Measurements from ENCODE around the gene PLCG1. TPM values are rescaled to one million over a fixed set of nuclear protein-coding genes. Genes with fewer than 3 reads are reported as not detected.

PLCG1 gene
- total and polyA plus RNA-seq, 9 of the 15 experiments (the other 6 are each of a cell fraction or from before 2014, with no cell fraction given), result 1.7 to 67.0 (median 34.8) TPM

DNA sequence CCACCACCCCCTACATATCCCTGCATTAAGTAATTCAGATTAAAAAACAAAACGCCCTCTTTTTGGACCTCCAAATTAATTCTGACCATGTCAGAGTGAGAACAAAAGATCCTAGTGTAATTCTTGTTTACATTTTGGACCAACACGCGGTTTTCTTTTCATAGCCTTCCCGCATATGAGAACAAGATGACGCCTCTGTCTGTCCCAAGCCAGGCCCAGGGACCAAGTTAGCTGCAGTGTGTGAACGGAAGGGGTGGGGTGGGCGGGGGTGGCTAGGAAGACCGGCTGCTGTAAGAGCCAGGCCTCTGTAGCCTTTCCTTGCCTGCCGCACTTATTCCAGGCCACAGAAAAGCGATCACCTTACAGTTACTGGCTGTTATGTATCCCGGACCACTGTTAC lies 68.0 kb downstream of the PLCG1 start:
- FAIRE-seq (no peak), ATAC-seq (no peak), DNase-seq (ENCODE audit: extremely low read depth in 1 of 4, low spot score in 3 of 4) (no peak)
- Histone ChIP-seq H3K9me3 (replicated peaks; ENCODE audit: control insufficient read depth, insufficient read depth, low read depth, low read length) (no peaks in the 10 kb centered on the region), H3K4me2 (ENCODE audit: insufficient read depth, low read length) (no peak overlapping the region), H3K27me3 (ENCODE audit: control insufficient read depth in 2 of 2, insufficient read depth in 2 of 2, low read length in 2 of 2) (no peaks in the 10 kb centered on the region), H3K79me2 (ENCODE audit: control insufficient read depth, insufficient read depth, low read length) (no peaks in the 10 kb centered on the region), H3K27ac (ENCODE audit: extremely low read depth, low read depth, low read length) (no peak overlapping the region), H3K9ac (ENCODE audit: insufficient read depth in 1 of 2, low read depth in 2 of 2, low read length in 2 of 2) (no peak overlapping the region), H3K4me1 (replicated peaks in 1 of 2; ENCODE audit: control insufficient read depth in 2 of 2, insufficient read depth in 2 of 2, low read length in 2 of 2) (no peaks in the 10 kb centered on the region), H3K36me3 (ENCODE audit: control insufficient read depth, insufficient read depth, low read length) (peaks cover 10% of the 10 kb centered on the region; the same call in 1 of the 3 replicates), H3K4me3 (no peak overlapping the region), H3K9me1 (ENCODE audit: control insufficient read depth, insufficient read depth, low read length) (no peaks in the 10 kb centered on the region), H2AFZ (ENCODE audit: low read depth, low read length) (no peak overlapping the region), H4K20me1 (replicated peaks; ENCODE audit: control insufficient read depth, insufficient read depth, low read length) (no peaks in the 10 kb centered on the region)
- ChIA-PET CTCF (ENCODE audit: low intra/inter-chr PET ratio) (no interaction called here), POLR2A (interaction anchor here (0.7 kb wide), 1 partner anchor 68 kb away, joined by 3 read pairs; no protein-coding TSS in a partner anchor)
- WGBS (ENCODE audit: insufficient coverage, low coverage, missing lambda C conversion rate), result 65% methylated on average over 9 of the region's 11 CpGs
- intact Hi-C loops (cut with micrococcal nuclease), result no loop called here
- in situ Hi-C loops (cut with MboI), result no loop called here
- BruUV-seq (replicated peaks), result no TSS peak
- TF ChIP-seq, protein P1, sequence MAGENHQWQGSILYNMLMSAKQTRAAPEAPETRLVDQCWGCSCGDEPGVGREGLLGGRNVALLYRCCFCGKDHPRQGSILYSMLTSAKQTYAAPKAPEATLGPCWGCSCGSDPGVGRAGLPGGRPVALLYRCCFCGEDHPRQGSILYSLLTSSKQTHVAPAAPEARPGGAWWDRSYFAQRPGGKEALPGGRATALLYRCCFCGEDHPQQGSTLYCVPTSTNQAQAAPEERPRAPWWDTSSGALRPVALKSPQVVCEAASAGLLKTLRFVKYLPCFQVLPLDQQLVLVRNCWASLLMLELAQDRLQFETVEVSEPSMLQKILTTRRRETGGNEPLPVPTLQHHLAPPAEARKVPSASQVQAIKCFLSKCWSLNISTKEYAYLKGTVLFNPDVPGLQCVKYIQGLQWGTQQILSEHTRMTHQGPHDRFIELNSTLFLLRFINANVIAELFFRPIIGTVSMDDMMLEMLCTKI (IDR thresholded peaks at IDR 0.05; ENCODE audit: partially characterized antibody), result no peak
- no peak for TF ChIP-seq MYNN (IDR thresholded peaks at IDR 0.05)
- no peak for TF ChIP-seq MYNN (CRISPR knock-in tag; IDR thresholded peaks at IDR 0.05)
- TF ChIP-seq, protein P2, sequence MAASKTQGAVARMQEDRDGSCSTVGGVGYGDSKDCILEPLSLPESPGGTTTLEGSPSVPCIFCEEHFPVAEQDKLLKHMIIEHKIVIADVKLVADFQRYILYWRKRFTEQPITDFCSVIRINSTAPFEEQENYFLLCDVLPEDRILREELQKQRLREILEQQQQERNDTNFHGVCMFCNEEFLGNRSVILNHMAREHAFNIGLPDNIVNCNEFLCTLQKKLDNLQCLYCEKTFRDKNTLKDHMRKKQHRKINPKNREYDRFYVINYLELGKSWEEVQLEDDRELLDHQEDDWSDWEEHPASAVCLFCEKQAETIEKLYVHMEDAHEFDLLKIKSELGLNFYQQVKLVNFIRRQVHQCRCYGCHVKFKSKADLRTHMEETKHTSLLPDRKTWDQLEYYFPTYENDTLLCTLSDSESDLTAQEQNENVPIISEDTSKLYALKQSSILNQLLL (CRISPR knock-in tag; IDR thresholded peaks at IDR 0.05; ENCODE audit: borderline replicate concordance), result no peak
- TF ChIP-seq, protein P3, sequence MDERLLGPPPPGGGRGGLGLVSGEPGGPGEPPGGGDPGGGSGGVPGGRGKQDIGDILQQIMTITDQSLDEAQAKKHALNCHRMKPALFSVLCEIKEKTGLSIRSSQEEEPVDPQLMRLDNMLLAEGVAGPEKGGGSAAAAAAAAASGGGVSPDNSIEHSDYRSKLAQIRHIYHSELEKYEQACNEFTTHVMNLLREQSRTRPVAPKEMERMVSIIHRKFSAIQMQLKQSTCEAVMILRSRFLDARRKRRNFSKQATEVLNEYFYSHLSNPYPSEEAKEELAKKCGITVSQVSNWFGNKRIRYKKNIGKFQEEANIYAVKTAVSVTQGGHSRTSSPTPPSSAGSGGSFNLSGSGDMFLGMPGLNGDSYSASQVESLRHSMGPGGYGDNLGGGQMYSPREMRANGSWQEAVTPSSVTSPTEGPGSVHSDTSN (CRISPR knock-in tag; IDR thresholded peaks at IDR 0.05; ENCODE audit: low read depth), result no peak
- TF ChIP-seq, protein P3 (tag; conservative IDR thresholded peaks at IDR 0.05; ENCODE audit: low read depth), result no peak
- TF ChIP-seq ZNF232 (CRISPR knock-in tag; IDR thresholded peaks at IDR 0.05), result no peak
- no peak for TF ChIP-seq MAFK (IDR thresholded peaks at IDR 0.05; ENCODE audit: low read length)
- TF ChIP-seq, protein P4, sequence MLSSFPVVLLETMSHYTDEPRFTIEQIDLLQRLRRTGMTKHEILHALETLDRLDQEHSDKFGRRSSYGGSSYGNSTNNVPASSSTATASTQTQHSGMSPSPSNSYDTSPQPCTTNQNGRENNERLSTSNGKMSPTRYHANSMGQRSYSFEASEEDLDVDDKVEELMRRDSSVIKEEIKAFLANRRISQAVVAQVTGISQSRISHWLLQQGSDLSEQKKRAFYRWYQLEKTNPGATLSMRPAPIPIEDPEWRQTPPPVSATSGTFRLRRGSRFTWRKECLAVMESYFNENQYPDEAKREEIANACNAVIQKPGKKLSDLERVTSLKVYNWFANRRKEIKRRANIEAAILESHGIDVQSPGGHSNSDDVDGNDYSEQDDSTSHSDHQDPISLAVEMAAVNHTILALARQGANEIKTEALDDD (IDR thresholded peaks at IDR 0.05), result no peak
- TF ChIP-seq, protein P5, sequence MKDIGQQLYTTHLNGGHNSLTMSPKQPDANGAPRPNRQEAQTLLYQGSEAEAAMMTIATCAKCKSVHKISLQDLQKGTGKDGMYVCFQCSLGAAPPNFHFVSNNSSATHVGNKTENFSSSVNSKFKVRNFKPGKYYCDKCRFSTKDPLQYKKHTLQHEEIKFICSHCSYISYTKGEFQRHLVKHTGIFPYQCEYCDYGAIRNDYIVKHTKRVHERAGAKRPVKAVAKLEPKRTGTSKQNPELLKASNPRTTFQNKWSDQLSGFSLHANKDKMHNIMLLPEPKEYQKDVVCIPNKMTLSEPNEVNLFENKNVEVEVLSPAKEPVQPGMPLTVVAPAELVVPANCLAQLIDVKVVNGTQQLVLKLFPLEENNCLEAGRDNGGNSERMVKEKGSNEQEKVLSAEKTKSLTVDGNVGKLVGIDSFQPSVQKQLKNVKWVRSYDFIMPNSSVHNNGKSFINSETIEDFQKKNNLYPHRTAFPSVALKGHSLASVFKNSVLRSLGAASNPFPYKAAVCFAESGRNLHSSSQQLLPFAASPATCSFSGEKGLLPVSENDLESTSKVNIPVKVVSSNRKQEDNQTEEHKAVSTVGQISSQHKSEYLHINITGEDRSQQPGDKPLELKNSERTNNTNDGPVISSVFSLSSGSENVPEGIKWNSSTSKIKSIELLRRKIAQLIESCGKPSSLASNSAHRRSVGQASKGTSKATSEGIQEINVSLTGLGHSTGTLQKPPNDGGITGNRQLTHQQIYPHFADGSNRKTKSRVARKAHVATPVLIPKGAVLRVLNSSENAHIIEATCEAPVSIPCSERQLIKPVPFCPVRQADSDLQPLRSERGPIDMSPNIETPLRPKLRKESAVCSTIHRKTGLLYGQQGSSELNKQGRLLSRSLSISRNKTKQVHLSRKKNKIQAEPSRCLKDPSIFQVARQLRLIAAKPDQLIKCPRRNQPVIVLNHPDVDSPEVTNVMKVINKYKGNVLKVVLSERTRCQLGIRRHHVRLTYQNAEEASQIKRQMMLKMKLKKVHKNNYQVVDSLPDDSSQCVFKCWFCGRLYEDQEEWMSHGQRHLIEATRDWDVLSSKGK (CRISPR knock-in tag; IDR thresholded peaks at IDR 0.05), result no peak
- TF ChIP-seq, protein P6, sequence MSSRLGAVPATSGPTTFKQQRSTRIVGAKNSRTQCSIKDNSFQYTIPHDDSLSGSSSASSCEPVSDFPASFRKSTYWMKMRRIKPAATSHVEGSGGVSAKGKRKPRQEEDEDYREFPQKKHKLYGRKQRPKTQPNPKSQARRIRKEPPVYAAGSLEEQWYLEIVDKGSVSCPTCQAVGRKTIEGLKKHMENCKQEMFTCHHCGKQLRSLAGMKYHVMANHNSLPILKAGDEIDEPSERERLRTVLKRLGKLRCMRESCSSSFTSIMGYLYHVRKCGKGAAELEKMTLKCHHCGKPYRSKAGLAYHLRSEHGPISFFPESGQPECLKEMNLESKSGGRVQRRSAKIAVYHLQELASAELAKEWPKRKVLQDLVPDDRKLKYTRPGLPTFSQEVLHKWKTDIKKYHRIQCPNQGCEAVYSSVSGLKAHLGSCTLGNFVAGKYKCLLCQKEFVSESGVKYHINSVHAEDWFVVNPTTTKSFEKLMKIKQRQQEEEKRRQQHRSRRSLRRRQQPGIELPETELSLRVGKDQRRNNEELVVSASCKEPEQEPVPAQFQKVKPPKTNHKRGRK (tag; IDR thresholded peaks at IDR 0.05), result no peak
